CD4-positive, CD25-positive, alpha-beta regulatory T cell (primary cell): ENCODE measurements around the gene TIMM17B. TPM values are rescaled to one million over a fixed set of nuclear protein-coding genes. Genes with fewer than 3 reads are reported as not detected.

Experiments used
- ATAC-seq, 2 donors: fragments of 150-1000 bp; cut with Tn5 transposase; one replicate each; pipeline ENCODE4 v1.10.0; 2021; ENCODE audit warnings: low read depth in 2 of 2, moderate number of reproducible peaks in 2 of 2, moderate library complexity in 1 of 2
- DNase-seq, 3 donors: peaks; one replicate each; pipeline versions ENCODE4 v3.0.0 to v3.0.0-alpha.2; 2012 to 2022; ENCODE audit warnings: mixed read lengths in 1 of 3
- H3K27ac ChIP-seq: one replicate; pipeline ENCODE4 v1.7.0; 2013; ENCODE audit warnings: mild to moderate bottlenecking, low read length; ENCODE audit not compliant: insufficient read depth, poor library complexity, severe bottlenecking
- H3K27me3 ChIP-seq: one replicate; pipeline ENCODE4 v1.7.0; 2013; ENCODE audit warnings: low read length; ENCODE audit not compliant: control insufficient read depth, insufficient read depth
- H3K36me3 ChIP-seq: one replicate; pipeline ENCODE4 v1.7.0; 2013; ENCODE audit warnings: mild to moderate bottlenecking, low read length, moderate library complexity; ENCODE audit not compliant: control insufficient read depth, insufficient read depth
- H3K4me1 ChIP-seq: 2 replicates; pipeline ENCODE4 v1.7.0; 2013; ENCODE audit warnings: mild to moderate bottlenecking, low read length; ENCODE audit not compliant: insufficient read depth, control insufficient read depth, poor library complexity, severe bottlenecking
- H3K4me3 ChIP-seq: one replicate; pipeline ENCODE4 v1.7.0; 2013; ENCODE audit warnings: low read depth, mild to moderate bottlenecking, low read length, moderate library complexity
- H3K9me3 ChIP-seq, 2 experiments: 1 replicate in 1 of 2; 2 replicates in 1 of 2; pipeline ENCODE4 v1.7.0; 2013; ENCODE audit warnings: low read length in 2 of 2, mild to moderate bottlenecking in 1 of 2, moderate library complexity in 1 of 2; ENCODE audit not compliant: control insufficient read depth in 2 of 2
- H3K27ac Mint-ChIP-seq, 3 donors: one replicate each; pipeline ENCODE4 v1.8.0; 2020 to 2022; ENCODE audit warnings: mild to moderate bottlenecking in 3 of 3, mixed read lengths in 3 of 3, moderate library complexity in 2 of 3
- H3K27me3 Mint-ChIP-seq: one replicate; pipeline ENCODE4 v1.8.0; 2022; ENCODE audit warnings: mild to moderate bottlenecking, mixed read lengths
- H3K36me3 Mint-ChIP-seq: one replicate; pipeline ENCODE4 v1.8.0; 2020; ENCODE audit warnings: mixed read lengths
- H3K4me1 Mint-ChIP-seq, 4 donors: one replicate each; pipeline ENCODE4 v1.8.0; 2020 to 2022; ENCODE audit warnings: mixed read lengths in 4 of 4, mild to moderate bottlenecking in 1 of 4
- H3K4me3 Mint-ChIP-seq, 4 donors: one replicate each; pipeline ENCODE4 v1.8.0; 2020 to 2022; ENCODE audit warnings: mild to moderate bottlenecking in 4 of 4, mixed read lengths in 4 of 4, moderate library complexity in 3 of 4
- H3K9me3 Mint-ChIP-seq, 7 donors: one replicate each; pipeline ENCODE4 v1.8.0; 2020 to 2022; ENCODE audit warnings: mixed read lengths in 7 of 7, mild to moderate bottlenecking in 3 of 7, moderate library complexity in 2 of 7
- polyA plus RNA-seq, 4 donors: library from polyadenylated mRNA; unstranded; fragments of 300-500 nt; fragmentation: Illumina TruSeq; gene quantifications; one replicate each; pipeline ENCODE4 v1.2.3, GENCODE V29; 2021
- total RNA-seq: library from RNA; stranded (reverse); gene quantifications from one replicate; pipeline ENCODE4 v1.2.3, GENCODE V29; 2022

TIMM17B gene
- total and polyA plus RNA-seq, 5 donors from 2014 or later, result 31.4 to 65.1 (median 52.4) TPM

DNA sequence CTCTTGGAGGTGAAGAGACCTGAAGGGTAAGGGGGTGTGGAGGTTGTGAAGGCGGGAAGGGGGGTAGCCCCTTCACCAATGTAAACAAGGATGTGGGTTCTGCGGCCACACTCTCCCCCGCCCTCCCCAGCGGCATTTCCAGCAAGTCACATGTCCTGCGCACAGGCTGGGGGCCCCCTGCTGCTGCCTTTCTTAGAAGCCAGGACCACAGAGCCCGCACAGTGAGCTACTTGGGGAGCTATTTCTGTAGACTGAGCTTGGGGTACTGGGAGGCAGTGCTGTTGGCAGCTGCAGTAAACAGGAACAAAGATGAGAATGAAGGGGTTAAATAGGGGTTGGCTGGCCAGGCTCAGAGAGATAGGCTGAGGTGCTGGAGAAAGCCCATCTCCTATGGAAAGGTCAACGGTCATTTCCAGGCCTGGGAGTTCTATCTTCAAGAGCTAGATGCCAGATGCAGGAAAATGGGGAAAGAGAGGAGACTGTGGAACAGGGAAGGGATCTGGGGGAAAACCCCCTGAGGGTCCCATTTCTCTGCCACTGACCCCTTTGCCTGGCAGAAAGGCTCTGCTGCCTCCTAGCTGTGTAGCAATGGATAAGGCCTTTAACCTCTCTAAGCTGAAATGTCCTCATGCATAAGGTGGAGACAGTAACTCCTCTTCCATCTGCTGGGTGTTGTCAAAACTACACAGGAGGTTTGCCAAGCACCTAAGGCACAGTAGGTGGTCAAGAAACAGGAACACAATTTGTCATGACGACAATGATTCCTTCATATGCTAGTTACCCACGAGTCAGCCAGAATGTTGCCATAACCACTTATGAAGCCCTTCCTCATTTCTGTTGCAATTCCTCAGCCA, 39.7 kb upstream of the TIMM17B start:
- H3K9me3 Mint-ChIP-seq, result no peaks in the 10 kb centered on the region
- H3K9me3 ChIP-seq, result no peaks in the 10 kb centered on the region
- H3K27me3 Mint-ChIP-seq, result no peaks in the 10 kb centered on the region
- peak overlapping the region; percentile 96 to 98 (median 96) for H3K27ac Mint-ChIP-seq
- H3K4me3 ChIP-seq, result peak overlapping the region; percentile 61
- H3K4me1 Mint-ChIP-seq, result peaks cover 34 to 90% (median 58%) of the 10 kb centered on the region in 4 donors
- H3K36me3 Mint-ChIP-seq, result peaks cover 20% of the 10 kb centered on the region
- peak overlapping the region; percentile 99 for H3K27ac ChIP-seq
- peak; percentile 76 to 99 (median 93) for DNase-seq
- peak overlapping the region; percentile 80 to 93 (median 88) for H3K4me3 Mint-ChIP-seq
- H3K36me3 ChIP-seq, result peaks cover 10% of the 10 kb centered on the region
- no peaks in the 10 kb centered on the region for H3K27me3 ChIP-seq
- H3K4me1 ChIP-seq, result peaks cover 89% of the 10 kb centered on the region
- peak; percentile 67 to 70 for ATAC-seq

- Mint-ChIP-seq H3K9me3 (no peaks in the 10 kb centered on the region), H3K36me3 (peaks cover 18% of the 10 kb centered on the region), H3K27ac (peak overlapping the region; percentile 96 to 98 (median 96)), H3K27me3 (no peaks in the 10 kb centered on the region), H3K4me3 (peak overlapping the region; percentile 80 to 93 (median 88)), H3K4me1 (peaks cover 27 to 83% (median 53%) of the 10 kb centered on the region in 4 donors)
- H3K36me3 ChIP-seq, result peaks cover 10% of the 10 kb centered on the region
- ATAC-seq (no peak), DNase-seq (no peak)
- no peaks in the 10 kb centered on the region for H3K27me3 ChIP-seq
- peak overlapping the region; percentile 99 for H3K27ac ChIP-seq
- peaks cover 81% of the 10 kb centered on the region for H3K4me1 ChIP-seq
- H3K9me3 ChIP-seq, result no peaks in the 10 kb centered on the region
- peak overlapping the region; percentile 41 for H3K4me3 ChIP-seq
Measured at GRCh38 chrX:48936429-48937053, 39.0 kb upstream of the TIMM17B start.

DNA sequence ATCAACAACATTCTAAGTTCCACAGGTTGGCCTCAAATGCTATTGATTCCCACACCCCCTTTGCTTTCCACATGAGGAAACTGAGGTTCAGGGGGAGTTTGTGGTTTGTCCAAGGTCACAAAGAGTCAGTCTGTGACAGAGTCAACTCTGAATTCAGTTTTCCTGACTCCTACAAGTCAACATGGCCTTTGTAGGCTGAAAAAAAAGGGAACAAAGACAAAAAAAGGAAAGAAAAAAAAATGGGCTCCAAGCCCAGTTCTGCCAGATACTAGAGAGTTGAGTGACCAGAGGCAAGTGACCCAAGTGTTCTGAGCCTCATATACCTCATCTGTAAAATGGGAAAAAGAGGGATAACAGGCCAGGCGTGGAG, 37.7 kb upstream of the TIMM17B start:
- Histone ChIP-seq H3K36me3 (peaks cover 14% of the 10 kb centered on the region), H3K4me1 (peaks cover 70% of the 10 kb centered on the region), H3K27ac (peak overlapping the region; percentile 99), H3K4me3 (no peak overlapping the region), H3K9me3 (no peaks in the 10 kb centered on the region), H3K27me3 (no peaks in the 10 kb centered on the region)
- DNase-seq, result no peak
- Mint-ChIP-seq H3K9me3 (no peaks in the 10 kb centered on the region), H3K4me1 (peaks cover 26 to 76% (median 54%) of the 10 kb centered on the region in 4 donors), H3K36me3 (peaks cover 23% of the 10 kb centered on the region), H3K4me3 (peak overlapping the region in 3 of 4 donors; percentile 38 to 85 (median 73)), H3K27me3 (no peaks in the 10 kb centered on the region), H3K27ac (peak overlapping the region; percentile 83 to 98 (median 95))
- ATAC-seq, result no peak

GRCh38 chrX:48934581-48935300, 37.2 kb upstream of the TIMM17B start:
- Mint-ChIP-seq H3K4me1 (peaks cover 29 to 73% (median 54%) of the 10 kb centered on the region in 4 donors), H3K9me3 (peaks cover 0 to under 1% (median 0%) of the 10 kb centered on the region in 7 donors), H3K27me3 (no peaks in the 10 kb centered on the region), H3K27ac (peak overlapping the region; percentile 83 to 98 (median 95)), H3K36me3 (peaks cover 26% of the 10 kb centered on the region), H3K4me3 (peak overlapping the region; percentile 69 to 85 (median 72))
- Histone ChIP-seq H3K4me1 (peaks cover 64% of the 10 kb centered on the region), H3K4me3 (peak overlapping the region; percentile 40), H3K36me3 (peaks cover 16% of the 10 kb centered on the region), H3K27me3 (no peaks in the 10 kb centered on the region), H3K9me3 (no peaks in the 10 kb centered on the region), H3K27ac (peak overlapping the region; percentile 99)
- DNase-seq (peak; percentile 46 to 76 (median 73)), ATAC-seq (peak; percentile 19 to 29)

- H3K27ac Mint-ChIP-seq, result peak overlapping the region; percentile 91 to 98 (median 95)
- Histone ChIP-seq H3K27ac (peak overlapping the region; percentile 99), H3K4me3 (no peak overlapping the region), H3K27me3 (no peaks in the 10 kb centered on the region), H3K9me3 (no peaks in the 10 kb centered on the region), H3K4me1 (peaks cover 54% of the 10 kb centered on the region), H3K36me3 (peaks cover 16% of the 10 kb centered on the region)
- ATAC-seq (no peak), DNase-seq (peak in 1 of 3 donors; percentile 13)
- peaks cover 0 to 2% (median 0%) of the 10 kb centered on the region in 7 donors for H3K9me3 Mint-ChIP-seq
- peaks cover 26 to 63% (median 45%) of the 10 kb centered on the region in 4 donors for H3K4me1 Mint-ChIP-seq
- peaks cover 26% of the 10 kb centered on the region for H3K36me3 Mint-ChIP-seq
- peak overlapping the region in 3 of 4 donors; percentile 19 to 85 (median 43) for H3K4me3 Mint-ChIP-seq
- no peaks in the 10 kb centered on the region for H3K27me3 Mint-ChIP-seq
Measured at GRCh38 chrX:48933757-48934156, 36.2 kb upstream of the TIMM17B start.

GRCh38 chrX:48927736-48928382, 30.3 kb upstream of the TIMM17B start:
- H3K9me3 Mint-ChIP-seq, result peaks cover 0 to 2% (median 0%) of the 10 kb centered on the region in 7 donors
- ATAC-seq (no peak), DNase-seq (no peak)
- Histone ChIP-seq H3K4me3 (no peak overlapping the region), H3K4me1 (peaks cover 23% of the 10 kb centered on the region), H3K36me3 (peaks cover 24% of the 10 kb centered on the region), H3K27ac (no peak overlapping the region), H3K9me3 (no peaks in the 10 kb centered on the region), H3K27me3 (no peaks in the 10 kb centered on the region)
- no peak overlapping the region for H3K4me3 Mint-ChIP-seq
- peaks cover 34% of the 10 kb centered on the region for H3K36me3 Mint-ChIP-seq
- H3K4me1 Mint-ChIP-seq, result peaks cover 4 to 49% (median 16%) of the 10 kb centered on the region in 4 donors
- peak overlapping the region in 2 of 3 donors; percentile 35 to 48 for H3K27ac Mint-ChIP-seq
- H3K27me3 Mint-ChIP-seq, result no peaks in the 10 kb centered on the region

DNA sequence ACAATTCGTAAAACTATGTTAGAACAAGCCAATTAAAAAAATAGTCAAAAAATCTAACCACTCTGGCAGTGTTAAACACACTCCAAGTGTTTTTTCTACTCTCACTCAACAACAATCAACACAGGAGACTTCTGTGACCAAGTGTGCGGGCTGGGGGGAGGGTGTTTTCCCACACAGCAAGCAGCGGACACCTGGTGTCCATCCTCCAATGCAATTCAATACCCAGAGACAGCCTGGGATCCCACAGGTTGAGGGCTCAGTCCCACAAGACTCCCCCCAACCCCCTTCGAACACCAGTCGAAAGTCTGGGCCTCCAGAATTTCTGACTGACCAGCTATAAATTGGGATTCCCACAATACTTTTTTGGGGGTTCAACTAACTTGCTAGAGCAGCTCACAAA, 29.6 kb upstream of the TIMM17B start:
- Mint-ChIP-seq H3K9me3 (peaks cover 0 to 2% (median 0%) of the 10 kb centered on the region in 7 donors), H3K27me3 (no peaks in the 10 kb centered on the region), H3K4me1 (peaks cover 4 to 53% (median 16%) of the 10 kb centered on the region in 4 donors), H3K27ac (no peak overlapping the region), H3K36me3 (peaks cover 34% of the 10 kb centered on the region), H3K4me3 (no peak overlapping the region)
- H3K36me3 ChIP-seq, result peaks cover 24% of the 10 kb centered on the region
- H3K27me3 ChIP-seq, result no peaks in the 10 kb centered on the region
- ATAC-seq (no peak), DNase-seq (no peak)
- H3K4me3 ChIP-seq, result no peak overlapping the region
- H3K9me3 ChIP-seq, result no peaks in the 10 kb centered on the region
- no peak overlapping the region for H3K27ac ChIP-seq
- H3K4me1 ChIP-seq, result peaks cover 28% of the 10 kb centered on the region
